Dedifferentiated amniotic fluid mesenchymal stem cell (primary cell): ENCODE measurements around the gene MYG1.
"Not testable (repeated sequence)": the region's sequence is repeated elsewhere in the genome, so short reads cannot be mapped to it uniquely, and the experiment has no call there.

Experiments used
- DNase-seq: peaks from one replicate; pipeline ENCODE4 v3.0.0-alpha.2; 2016; ENCODE audit errors: extremely low spot score

MYG1 gene

DNA sequence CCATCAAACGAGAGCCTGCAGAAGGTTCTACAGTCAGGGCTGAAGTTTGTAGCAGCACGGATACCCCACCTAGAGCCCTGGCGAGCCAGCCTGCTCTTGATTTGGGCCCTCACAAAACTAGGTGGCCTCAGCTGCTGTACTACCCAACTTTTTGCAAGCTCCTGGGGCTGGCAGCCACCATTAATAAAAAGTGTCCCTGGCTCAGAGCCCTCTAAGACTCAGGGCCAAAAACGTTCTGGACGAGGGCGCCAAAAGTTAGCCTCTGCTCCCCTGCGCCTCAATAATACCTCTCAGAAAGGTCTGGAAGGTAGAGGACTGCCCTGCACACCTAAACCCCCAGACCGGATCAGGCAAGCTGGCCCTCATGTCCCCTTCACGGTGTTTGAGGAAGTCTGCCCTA is 13.0 kb upstream of the MYG1 start:
- no peak for DNase-seq

GRCh38 chr12:53287741-53288216 is 11.7 kb upstream of the MYG1 start:
- peak; percentile 25 for DNase-seq

DNA sequence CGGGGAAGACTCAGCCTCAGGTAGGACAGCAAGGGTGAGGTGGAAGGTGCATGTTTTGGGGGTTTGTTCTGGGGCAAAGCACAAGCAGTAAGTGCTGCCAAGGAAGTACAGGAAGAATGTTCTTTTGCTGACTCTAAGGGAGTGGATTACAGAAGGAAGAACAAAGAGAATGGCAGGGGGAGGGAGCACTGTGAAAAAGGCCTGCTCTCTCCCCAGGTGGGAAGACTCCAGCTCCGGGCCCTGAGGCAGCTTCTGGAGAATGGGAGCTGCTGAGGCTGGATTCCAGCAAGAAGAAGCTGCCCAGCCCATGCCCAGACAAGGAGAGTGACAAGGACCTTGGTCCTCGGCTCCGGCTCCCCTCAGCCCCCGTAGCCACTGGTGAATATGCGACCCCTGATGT is 11.2 kb upstream of the MYG1 start:
- DNase-seq: peak; percentile 7

DNA sequence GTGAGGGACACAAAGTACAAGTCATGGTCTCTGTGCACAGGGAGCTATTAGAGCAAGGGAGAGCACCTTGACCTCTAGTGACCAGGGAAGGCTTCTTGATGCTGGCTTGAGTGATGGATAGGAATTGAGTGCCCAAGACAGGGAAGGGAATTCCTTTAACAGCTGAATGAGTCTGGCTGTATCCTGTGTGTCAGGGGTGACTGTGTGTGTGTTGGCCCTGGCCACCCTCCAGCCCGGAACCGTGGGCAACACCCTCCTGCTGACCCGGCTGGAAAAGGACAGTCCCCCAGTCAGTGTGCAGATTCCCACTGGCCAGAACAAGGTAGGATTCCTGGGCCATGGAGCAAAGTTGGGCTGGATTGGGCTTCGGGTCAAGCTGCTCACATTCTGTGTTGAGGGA is 9.6 kb upstream of the MYG1 start:
- DNase-seq: no peak

DNA sequence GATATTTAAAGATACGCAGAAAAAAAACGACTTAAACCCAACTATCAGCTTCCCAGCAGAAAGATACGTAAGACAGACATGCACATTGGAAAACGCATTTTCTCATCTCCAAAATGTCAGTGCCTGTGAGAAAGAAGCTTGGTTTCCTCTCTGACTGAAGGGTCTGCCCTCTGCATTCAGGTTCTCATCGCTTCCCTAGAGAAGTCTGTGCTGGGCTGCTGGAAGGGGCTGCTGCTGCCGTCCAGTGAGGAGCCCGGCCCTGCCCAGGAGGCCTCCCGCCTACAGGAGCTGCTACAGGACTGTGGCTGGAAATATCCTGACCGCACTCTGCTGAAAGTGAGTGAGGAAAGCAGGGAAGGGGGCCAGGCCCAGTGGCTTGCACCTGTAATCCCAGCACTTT is 8.8 kb upstream of the MYG1 start:
- no peak for DNase-seq

GRCh38 chr12:53292426-53292825 is 7.1 kb upstream of the MYG1 start:
- DNase-seq: no peak

- DNase-seq: peak; percentile 78
Observed at GRCh38 chr12:53295070-53295890, 4.2 kb upstream of the MYG1 start, which contains the start of gene PFDN5. Gene PFDN5 (plus strand): TSS chr12:53295542. CDS start chr12:53295568, 26 bp downstream.

DNA sequence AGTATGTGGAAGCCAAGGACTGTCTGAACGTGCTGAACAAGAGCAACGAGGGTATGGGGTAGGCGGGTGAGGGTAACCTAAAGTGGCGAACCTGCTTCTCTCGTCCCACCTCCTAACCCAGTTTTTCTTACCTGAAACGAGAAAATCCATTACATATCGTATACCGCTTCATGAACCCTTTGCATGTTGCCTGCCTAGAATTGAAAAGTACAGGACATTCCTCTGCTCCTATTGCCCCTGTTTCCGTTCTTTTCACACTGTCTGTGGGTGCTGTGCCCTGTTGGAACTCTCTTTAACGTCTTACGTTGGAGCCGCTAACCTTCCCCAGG is 3.6 kb upstream of the MYG1 start:
- DNase-seq: no peak

DNA sequence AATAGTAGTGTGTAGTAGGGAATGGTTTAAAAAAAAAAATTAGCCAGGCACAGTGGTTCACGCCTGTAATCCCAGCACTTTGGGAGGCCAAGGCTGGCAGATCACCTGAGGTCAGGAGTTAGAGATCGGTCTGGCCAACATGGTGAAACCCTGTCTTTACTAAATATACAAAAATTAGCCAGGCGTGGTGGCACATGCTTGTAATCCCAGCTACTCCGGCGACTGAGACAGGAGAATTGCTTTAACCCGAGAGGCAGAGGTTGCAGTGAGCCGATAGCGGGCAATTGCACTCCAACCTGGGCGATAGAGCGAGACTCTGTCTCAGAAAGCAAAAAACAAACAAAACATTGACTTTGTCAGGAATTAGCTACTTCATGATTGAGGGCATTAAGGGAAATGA is 2.4 kb upstream of the MYG1 start:
- not testable (repeated sequence) for DNase-seq

DNA sequence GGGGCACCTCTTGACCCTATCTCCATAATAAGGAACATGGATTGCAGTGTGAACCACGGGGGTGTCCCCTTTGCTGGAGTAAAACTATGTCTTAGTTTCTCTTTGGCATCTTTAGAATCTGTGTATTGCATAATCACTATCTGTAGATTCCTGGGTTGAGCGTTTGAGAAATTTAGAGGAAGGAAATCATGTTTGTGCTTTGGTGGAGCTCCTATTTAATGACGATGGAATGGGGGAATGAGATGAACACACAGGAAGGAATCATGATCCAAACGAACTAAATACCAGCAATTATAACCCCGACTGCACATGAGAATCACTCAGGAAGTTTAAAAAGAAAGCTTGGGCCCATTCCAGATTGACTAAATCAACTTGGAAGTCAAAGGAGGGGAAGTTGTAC is 1.3 kb upstream of the MYG1 start:
- peak; percentile 68 for DNase-seq

GRCh38 chr12:53299101-53299453 is 418 bp upstream of the MYG1 start:
- DNase-seq: peak; percentile 58

GRCh38 chr12:53300187-53300586 is 692 bp downstream of the MYG1 start:
- no peak for DNase-seq

DNA sequence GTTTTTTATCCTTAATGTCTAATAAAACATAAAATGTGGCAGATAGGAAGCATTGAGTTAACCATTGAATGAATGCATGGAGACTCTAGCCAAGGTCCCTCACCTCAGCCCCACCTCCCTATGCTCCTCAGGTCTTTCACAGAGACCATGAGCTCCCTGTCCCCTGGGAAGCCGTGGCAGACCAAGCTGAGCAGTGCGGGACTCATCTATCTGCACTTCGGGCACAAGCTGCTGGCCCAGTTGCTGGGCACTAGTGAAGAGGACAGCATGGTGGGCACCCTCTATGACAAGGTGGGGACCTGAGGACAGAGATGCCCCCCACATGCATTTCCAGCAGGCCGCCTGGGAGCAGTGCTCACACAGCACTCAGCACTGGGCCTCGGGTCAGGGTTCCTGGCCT is 3.4 kb downstream of the MYG1 start:
- no peak for DNase-seq

GRCh38 chr12:53306826-53307225 is 7.3 kb downstream of the MYG1 start:
- no peak for DNase-seq

DNA sequence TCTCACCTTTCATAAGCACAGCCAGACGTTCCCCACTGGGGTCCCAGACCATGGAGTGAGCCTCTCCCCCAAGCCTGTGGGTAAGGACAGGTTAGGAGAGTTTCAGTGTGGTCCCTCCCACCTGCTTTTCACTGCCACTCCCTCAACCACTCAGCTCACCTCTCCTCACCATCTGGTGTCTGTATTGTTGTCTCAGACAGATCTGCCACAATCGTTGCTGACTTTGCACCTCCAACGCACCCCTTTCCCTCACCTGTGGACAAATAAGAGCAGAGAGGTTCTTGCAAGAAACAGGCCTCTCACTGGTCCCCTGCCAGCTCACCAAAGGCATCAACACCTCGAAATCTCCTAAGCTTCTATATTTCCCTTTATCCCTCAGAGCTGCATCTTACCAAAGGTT is 8.8 kb downstream of the MYG1 start:
- no peak for DNase-seq

DNA sequence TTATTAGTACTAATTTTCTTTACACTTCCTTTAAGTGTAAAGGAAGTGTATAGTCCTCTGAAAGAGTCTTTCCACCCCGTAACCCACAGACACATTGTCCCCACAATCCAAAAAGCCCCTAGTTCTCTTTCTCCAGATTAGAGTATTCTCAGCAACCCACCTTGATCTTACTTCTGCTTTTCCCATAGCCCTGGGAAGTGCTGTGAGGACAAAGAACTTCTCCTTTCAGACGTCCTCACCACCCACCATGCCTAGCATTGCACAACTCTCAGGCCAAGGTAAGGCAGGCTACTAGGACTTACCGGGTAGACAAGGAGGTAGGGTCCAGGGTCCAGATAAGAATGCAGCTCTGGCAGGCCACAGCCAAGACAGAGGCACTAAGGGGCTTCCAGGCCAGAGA is 14.5 kb downstream of the MYG1 start:
- no peak for DNase-seq

GRCh38 chr12:53320352-53321195 is 21.1 kb downstream of the MYG1 start:
- DNase-seq: no peak

- DNase-seq: no peak
Observed at GRCh38 chr12:53324113-53324778, 24.8 kb downstream of the MYG1 start.

DNA sequence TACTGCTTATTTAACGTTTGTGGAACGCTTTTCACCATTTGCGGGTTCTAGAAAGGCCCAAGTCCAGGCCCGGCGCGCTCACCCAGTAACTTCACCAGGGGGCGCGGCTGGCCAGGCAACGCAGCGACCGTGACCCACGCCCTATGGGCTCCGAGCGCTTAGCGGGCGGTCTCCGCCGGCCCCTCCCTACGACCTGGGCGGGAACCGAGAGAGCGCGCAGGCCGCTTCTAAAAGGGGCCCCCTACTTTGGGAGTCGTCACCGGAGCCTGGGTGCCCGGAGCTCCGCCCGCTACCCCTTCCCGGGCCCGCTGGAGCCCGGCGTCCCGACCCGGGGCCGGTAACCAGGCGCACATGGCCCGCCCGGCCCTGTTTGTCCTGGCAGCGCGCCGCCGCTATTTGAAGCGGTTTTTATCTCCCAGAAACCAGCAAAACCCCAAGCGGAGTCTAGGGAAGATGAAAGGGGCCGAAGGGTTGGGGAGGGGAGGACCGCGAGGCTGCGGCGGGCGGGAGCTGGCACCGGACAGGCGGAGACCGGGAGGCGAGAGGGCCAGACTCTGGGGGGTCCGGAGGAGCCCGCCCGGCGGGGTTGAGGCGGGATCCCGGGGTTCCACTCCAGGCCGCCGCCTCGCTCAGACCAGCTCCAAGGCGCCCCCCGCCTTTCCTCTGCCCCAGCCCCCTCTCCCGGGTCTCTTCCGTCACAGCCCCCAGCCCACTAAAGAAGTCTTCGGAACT is 25.4 kb downstream of the MYG1 start:
- peak; percentile 86 for DNase-seq

DNA sequence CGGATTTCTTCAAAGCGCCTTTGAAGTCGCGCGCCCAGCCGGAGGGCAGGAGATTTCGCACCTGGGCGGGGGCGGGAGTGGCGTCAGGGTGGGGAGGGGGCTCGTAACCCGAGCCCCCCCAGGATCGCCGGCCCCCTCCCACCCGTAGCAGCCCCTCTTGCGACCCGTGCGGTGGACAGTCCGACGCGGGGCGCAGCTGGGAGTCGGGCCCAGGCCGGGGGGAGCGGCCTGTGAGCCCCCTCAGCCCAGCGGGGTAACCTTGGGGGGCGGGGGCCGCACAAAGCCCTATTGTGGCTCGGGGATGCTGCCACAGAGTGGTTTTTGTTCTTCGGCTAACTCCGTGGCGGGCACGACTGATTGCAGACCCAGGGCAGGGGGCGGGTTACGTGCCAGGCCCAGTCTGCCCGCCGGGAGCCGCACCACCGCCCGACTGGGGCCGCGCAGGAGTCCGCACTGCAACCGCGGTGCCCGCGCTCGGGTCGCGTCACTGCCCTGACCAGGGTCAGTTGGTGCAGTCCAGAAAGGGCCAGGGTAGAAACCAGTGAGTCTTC is 26.1 kb downstream of the MYG1 start:
- DNase-seq: no peak

GRCh38 chr12:53326460-53327185 is 27.1 kb downstream of the MYG1 start:
- no peak for DNase-seq
